ENCODE measurements around the gene POLR1G.

The POLR1G gene

DNA sequence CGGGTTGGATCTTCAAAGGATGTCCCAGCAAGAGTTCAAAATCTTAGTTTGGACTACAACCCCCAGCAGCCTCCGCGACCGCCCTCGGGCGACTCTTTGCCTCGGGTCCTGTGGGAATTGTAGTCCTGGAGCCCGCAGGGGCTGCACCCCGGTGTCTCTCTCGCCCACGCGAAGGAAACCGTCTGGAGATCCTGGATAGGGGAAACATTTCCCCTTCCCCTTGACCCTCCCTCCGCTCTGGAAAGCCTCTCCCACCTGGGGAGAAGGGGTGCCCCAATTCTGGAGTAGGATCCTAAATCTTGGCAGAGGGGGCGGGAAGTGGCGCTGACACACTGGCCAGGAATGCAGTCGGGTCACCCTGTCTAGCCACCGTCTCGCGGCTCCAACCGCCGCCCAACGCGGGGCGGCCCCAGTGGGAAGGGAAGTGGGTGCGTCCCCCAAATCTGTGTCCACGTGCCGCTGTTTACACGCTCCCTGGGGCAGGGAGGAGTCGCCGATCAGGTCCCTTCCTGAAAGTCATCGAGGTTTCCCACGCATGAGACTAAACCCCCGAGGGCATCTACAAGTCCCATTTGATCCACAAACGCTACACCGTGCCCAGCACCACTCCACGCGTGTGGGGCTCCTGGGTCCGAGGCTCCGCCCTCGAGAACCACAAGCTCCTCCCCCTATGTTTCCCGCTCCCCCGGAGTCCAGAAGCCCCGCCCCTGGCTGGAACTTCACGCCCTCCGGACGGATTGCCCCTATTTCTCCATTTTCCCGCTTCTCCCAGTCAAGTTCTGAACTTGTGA is 814 bp upstream of the POLR1G start:
- TF ChIP-seq TEAD4 (IDR thresholded peaks at IDR 0.05) (peak; percentile 98), EP300 (IDR thresholded peaks at IDR 0.05; ENCODE audit: borderline replicate concordance) (peak; percentile 78; the same call in 1 of the 2 replicates), RAD21 (IDR thresholded peaks at IDR 0.05; ENCODE audit: low read depth) (no peak; the same call in 1 of the 2 replicates), CEBPB (IDR thresholded peaks at IDR 0.05) (no peak), EGR1 (IDR thresholded peaks at IDR 0.05) (peak; percentile 94), YY1 (IDR thresholded peaks at IDR 0.05; ENCODE audit: low read depth) (no peak), TCF12 (IDR thresholded peaks at IDR 0.05; ENCODE audit: low read depth) (peak; percentile 81; the same call in 1 of the 2 replicates), CREB1 (IDR thresholded peaks at IDR 0.05; ENCODE audit: low read depth) (no peak), REST (IDR thresholded peaks at IDR 0.05; ENCODE audit: low read depth) (no peak), NFIC (IDR thresholded peaks at IDR 0.05) (peak; percentile 81), ZBTB7A (IDR thresholded peaks at IDR 0.05; ENCODE audit: low read depth) (no peak; the same call in 1 of the 2 replicates), FOXM1 (IDR thresholded peaks at IDR 0.05; ENCODE audit: borderline replicate concordance, low read depth) (no peak), TAF1 (IDR thresholded peaks at IDR 0.05; ENCODE audit: low read depth) (no peak)
- TF ChIP-seq, protein P1, sequence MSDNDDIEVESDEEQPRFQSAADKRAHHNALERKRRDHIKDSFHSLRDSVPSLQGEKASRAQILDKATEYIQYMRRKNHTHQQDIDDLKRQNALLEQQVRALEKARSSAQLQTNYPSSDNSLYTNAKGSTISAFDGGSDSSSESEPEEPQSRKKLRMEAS (IDR thresholded peaks at IDR 0.05), result peak; percentile 90
- TF ChIP-seq, protein P2, sequence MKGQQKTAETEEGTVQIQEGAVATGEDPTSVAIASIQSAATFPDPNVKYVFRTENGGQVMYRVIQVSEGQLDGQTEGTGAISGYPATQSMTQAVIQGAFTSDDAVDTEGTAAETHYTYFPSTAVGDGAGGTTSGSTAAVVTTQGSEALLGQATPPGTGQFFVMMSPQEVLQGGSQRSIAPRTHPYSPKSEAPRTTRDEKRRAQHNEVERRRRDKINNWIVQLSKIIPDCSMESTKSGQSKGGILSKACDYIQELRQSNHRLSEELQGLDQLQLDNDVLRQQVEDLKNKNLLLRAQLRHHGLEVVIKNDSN (IDR thresholded peaks at IDR 0.05), result peak; percentile 82

GRCh38 chr19:45407091-45407375 is 589 bp downstream of the POLR1G start:
- TF ChIP-seq EP300 (IDR thresholded peaks at IDR 0.05; ENCODE audit: borderline replicate concordance), result no peak
- TF ChIP-seq CREB1 (IDR thresholded peaks at IDR 0.05; ENCODE audit: low read depth), result no peak
- TF ChIP-seq TAF1 (IDR thresholded peaks at IDR 0.05; ENCODE audit: low read depth), result no peak
- TF ChIP-seq TCF12 (IDR thresholded peaks at IDR 0.05; ENCODE audit: low read depth), result no peak
- TF ChIP-seq YY1 (IDR thresholded peaks at IDR 0.05; ENCODE audit: low read depth), result no peak
- no peak for TF ChIP-seq TEAD4 (IDR thresholded peaks at IDR 0.05)
- TF ChIP-seq FOXM1 (IDR thresholded peaks at IDR 0.05; ENCODE audit: borderline replicate concordance, low read depth), result no peak
- no peak for TF ChIP-seq EGR1 (IDR thresholded peaks at IDR 0.05)

DNA sequence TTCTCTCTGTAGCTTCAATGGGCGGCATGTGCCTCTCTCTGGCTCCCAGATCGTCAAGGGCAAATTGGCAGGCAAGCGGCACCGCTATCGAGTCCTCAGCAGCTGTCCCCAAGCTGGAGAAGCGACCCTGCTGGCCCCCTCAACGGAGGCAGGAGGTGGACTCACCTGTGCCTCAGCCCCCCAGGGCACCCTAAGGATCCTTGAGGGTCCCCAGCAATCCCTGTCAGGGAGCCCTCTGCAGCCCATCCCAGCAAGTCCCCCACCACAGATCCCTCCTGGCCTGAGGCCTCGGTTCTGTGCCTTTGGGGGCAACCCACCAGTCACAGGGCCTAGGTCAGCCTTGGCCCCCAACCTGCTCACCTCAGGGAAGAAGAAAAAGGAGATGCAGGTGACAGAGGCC is 1.7 kb downstream of the POLR1G start:
- TF ChIP-seq NFIC (IDR thresholded peaks at IDR 0.05) (no peak), ZBTB7A (IDR thresholded peaks at IDR 0.05; ENCODE audit: low read depth) (no peak), TAF1 (IDR thresholded peaks at IDR 0.05; ENCODE audit: low read depth) (no peak), EGR1 (IDR thresholded peaks at IDR 0.05) (no peak), RAD21 (IDR thresholded peaks at IDR 0.05; ENCODE audit: low read depth) (no peak), REST (IDR thresholded peaks at IDR 0.05; ENCODE audit: low read depth) (no peak), CREB1 (IDR thresholded peaks at IDR 0.05; ENCODE audit: low read depth) (no peak), TCF12 (IDR thresholded peaks at IDR 0.05; ENCODE audit: low read depth) (no peak)
- TF ChIP-seq, protein P1 (IDR thresholded peaks at IDR 0.05), result no peak

DNA sequence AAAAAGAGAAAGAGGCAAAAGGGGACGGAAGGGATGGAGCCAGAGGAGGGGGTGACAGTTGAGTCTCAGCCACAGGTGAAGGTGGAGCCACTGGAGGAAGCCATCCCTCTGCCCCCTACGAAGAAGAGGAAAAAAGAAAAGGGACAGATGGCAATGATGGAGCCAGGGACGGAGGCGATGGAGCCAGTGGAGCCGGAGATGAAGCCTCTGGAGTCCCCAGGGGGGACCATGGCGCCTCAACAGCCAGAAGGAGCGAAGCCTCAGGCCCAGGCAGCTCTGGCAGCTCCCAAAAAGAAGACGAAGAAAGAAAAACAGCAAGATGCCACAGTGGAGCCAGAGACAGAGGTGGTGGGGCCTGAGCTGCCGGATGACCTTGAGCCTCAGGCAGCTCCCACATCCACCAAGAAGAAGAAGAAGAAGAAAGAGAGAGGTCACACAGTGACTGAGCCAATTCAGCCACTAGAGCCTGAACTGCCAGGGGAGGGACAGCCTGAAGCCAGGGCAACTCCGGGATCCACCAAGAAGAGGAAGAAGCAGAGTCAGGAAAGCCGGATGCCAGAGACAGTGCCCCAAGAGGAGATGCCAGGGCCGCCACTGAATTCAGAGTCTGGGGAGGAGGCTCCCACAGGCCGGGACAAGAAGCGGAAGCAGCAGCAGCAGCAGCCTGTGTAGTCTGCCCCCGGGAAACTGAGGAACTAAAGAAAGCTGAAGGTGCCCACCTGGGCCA is 2.5 kb downstream of the POLR1G start:
- TF ChIP-seq EGR1 (IDR thresholded peaks at IDR 0.05) (no peak), EP300 (IDR thresholded peaks at IDR 0.05; ENCODE audit: borderline replicate concordance) (no peak), YY1 (IDR thresholded peaks at IDR 0.05; ENCODE audit: low read depth) (no peak), FOXM1 (IDR thresholded peaks at IDR 0.05; ENCODE audit: borderline replicate concordance, low read depth) (no peak), TAF1 (IDR thresholded peaks at IDR 0.05; ENCODE audit: low read depth) (no peak), RAD21 (IDR thresholded peaks at IDR 0.05; ENCODE audit: low read depth) (no peak), ZBTB7A (IDR thresholded peaks at IDR 0.05; ENCODE audit: low read depth) (no peak), REST (IDR thresholded peaks at IDR 0.05; ENCODE audit: low read depth) (no peak), TCF12 (IDR thresholded peaks at IDR 0.05; ENCODE audit: low read depth) (no peak), CREB1 (IDR thresholded peaks at IDR 0.05; ENCODE audit: low read depth) (no peak), NFIC (IDR thresholded peaks at IDR 0.05) (no peak), TEAD4 (IDR thresholded peaks at IDR 0.05) (no peak), CEBPB (IDR thresholded peaks at IDR 0.05) (no peak)
- TF ChIP-seq, protein P1 (IDR thresholded peaks at IDR 0.05), result no peak
- TF ChIP-seq, protein P2 (IDR thresholded peaks at IDR 0.05), result no peak

Measured in Ishikawa (cell line).